BJ (cell line): ENCODE data around the gene GALNT1. TPM values are rescaled to one million over a fixed set of nuclear protein-coding genes. Genes with fewer than 3 reads are reported as not detected.

ENCODE experiments used
- CTCF ChIA-PET: fragments of 350-600 bp; formaldehyde crosslinking; extraction: SDS; loops from one replicate; lab custom pipeline; 2021; ENCODE audit warnings: antibody characterized with exemption, inconsistent platforms; lab: Yijun Ruan, JAX
- POLR2A ChIA-PET: fragments of 300-600 bp; sonication (Branson Sonifier 250); formaldehyde crosslinking; extraction: SDS; loops from one replicate; lab custom pipeline; 2021; ENCODE audit warnings: antibody characterized with exemption; lab: Charles Lee
- DNase-seq: peaks from one replicate; pipeline ENCODE4 v3.0.0-alpha.2; 2011; ENCODE audit warnings: low read depth
- H3K27me3 ChIP-seq: 2 replicates; pipeline ENCODE4 v1.6.0; 2011; ENCODE audit warnings: low read length; ENCODE audit not compliant: control insufficient read depth, insufficient read depth
- H3K36me3 ChIP-seq: 2 replicates; pipeline ENCODE4 v1.5.1; 2011; ENCODE audit warnings: low read length; ENCODE audit not compliant: control insufficient read depth, insufficient read depth
- H3K4me3 ChIP-seq: 2 replicates; pipeline ENCODE4 v1.5.1; 2011; ENCODE audit warnings: low read depth, mild to moderate bottlenecking, control low read depth, low read length
- CTCF ChIP-seq: IDR thresholded peaks from 2 replicates; pipeline ENCODE4 v1.5.1; 2011; ENCODE audit warnings: low read depth, mild to moderate bottlenecking, control low read depth, inconsistent platforms, low read length, moderate library complexity; ENCODE audit not compliant: insufficient read depth
- polyA plus RNA-seq: library from polyadenylated mRNA; depleted of rRNA; stranded (reverse); fragments of >200 nt; gene quantifications from 2 replicates; pipeline ENCODE4 v1.2.3, GENCODE V29; 2011

The GALNT1 gene
- polyA plus RNA-seq, 1 experiment, result 23.3 TPM

GRCh38 chr18:35745814-35746213, 164.3 kb downstream of the GALNT1 start:
- Histone ChIP-seq H3K4me3 (no peak overlapping the region), H3K27me3 (no peaks in the 10 kb centered on the region; the same call in 1 of the 2 replicates), H3K36me3 (no peaks in the 10 kb centered on the region)
- no peak for DNase-seq
- ChIA-PET CTCF (interaction anchor here (3.2 kb wide), 1 partner anchor 11 kb away, joined by 12 read pairs; no protein-coding TSS in a partner anchor), POLR2A (no interaction called here)
- no peak for TF ChIP-seq CTCF

GRCh38 chr18:35746826-35747339, 165.3 kb downstream of the GALNT1 start:
- no peak for DNase-seq
- no peak for TF ChIP-seq CTCF
- POLR2A ChIA-PET, result no interaction called here
- Histone ChIP-seq H3K27me3 (no peaks in the 10 kb centered on the region; the same call in 1 of the 2 replicates), H3K4me3 (no peak overlapping the region), H3K36me3 (no peaks in the 10 kb centered on the region)
- CTCF ChIA-PET, result interaction anchor here (1.3 to 3.2 kb wide), 2 partner anchors 10 to 203 kb away, joined by 3 to 12 read pairs; no protein-coding TSS in a partner anchor

DNA sequence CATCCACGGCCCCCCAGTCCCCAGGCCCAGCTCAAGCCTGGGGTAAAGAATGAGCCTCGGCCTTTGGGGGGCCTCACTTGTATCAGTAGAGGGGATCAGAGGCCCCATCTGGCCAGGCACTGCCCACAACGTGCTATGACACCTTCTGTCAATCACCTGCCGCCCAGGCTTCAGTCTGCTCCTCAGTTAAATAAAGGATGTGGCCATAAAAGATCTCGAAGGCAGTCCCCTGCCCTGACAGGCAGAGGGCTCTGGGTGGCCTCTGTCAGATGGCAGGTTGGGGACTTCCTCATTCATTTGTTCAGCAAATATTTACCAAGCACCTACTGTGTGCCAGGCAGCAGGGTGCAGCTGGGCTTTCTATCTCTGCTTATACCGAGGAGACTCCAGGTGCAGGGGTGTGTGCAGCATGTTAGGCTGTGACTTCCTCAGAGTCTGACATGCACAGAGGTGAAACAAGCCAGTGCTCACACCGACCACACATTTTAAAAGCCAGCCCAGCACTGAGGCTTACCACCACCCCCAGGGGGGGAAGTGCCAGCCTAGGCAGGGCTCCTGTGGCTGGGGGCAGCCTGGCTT, 166.4 kb downstream of the GALNT1 start:
- peaks cover 5% of the 10 kb centered on the region for H3K27me3 ChIP-seq
- TF ChIP-seq CTCF, result no peak
- ChIA-PET POLR2A (no interaction called here), CTCF (interaction anchor here (0.9 to 1.3 kb wide), 2 partner anchors 8 to 202 kb away, joined by 3 read pairs; no protein-coding TSS in a partner anchor)
- no peak for DNase-seq
- H3K4me3 ChIP-seq, result no peak overlapping the region
- no peaks in the 10 kb centered on the region for H3K36me3 ChIP-seq

DNA sequence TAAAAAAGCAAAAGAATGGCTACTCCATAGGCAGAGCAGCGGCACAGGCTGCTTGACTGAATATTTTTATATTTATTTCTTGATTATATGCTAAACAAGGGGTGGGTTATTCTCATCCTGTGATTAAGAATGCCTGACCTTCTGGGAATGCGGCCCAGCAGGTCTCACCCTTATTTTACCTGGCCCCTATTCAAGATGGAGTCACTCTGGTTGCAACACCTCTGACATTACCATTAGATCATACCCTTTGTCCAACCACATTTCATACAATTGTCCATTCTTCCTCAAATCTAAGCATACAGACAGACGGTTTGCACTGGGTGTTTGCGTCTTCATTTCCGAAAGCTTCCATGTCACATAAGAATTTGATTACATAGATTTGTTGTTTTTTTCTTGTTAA, 168.2 kb downstream of the GALNT1 start:
- ChIA-PET CTCF (no interaction called here), POLR2A (no interaction called here)
- no peak overlapping the region for H3K4me3 ChIP-seq
- H3K27me3 ChIP-seq, result peaks cover 8% of the 10 kb centered on the region
- H3K36me3 ChIP-seq, result no peaks in the 10 kb centered on the region
- no peak for DNase-seq
- TF ChIP-seq CTCF, result no peak

- peaks cover 13% of the 10 kb centered on the region for H3K27me3 ChIP-seq
- no peaks in the 10 kb centered on the region for H3K36me3 ChIP-seq
- ChIA-PET POLR2A (no interaction called here), CTCF (interaction anchor here (0.8 kb wide), 1 partner anchor 1089 kb away, joined by 3 read pairs; no protein-coding TSS in a partner anchor)
- TF ChIP-seq CTCF, result no peak
- no peak for DNase-seq
- H3K4me3 ChIP-seq, result no peak overlapping the region
Measured at GRCh38 chr18:35750929-35751328, 169.4 kb downstream of the GALNT1 start.
